HCT116 (cell line): ENCODE data around the gene MDFI. TPM values are rescaled to one million over a fixed set of nuclear protein-coding genes. Genes with fewer than 3 reads are reported as not detected.

Experiments used
- ATAC-seq: fragments of 200-7000 bp; cut with Tn5 transposase; 2 replicates; pipeline ENCODE4 v1.9.1; 2020; ENCODE audit warnings: mild to moderate bottlenecking, moderate library complexity
- BruUV-seq: library from RNA; stranded (reverse); fragments of 400-500 nt; replicated peaks from 2 replicates; lab custom pipeline; 2021; lab: Mats Ljungman, UMichigan
- CTCF ChIA-PET: fragments of 300-600 bp; sonication (Branson Sonifier 250); formaldehyde crosslinking; loops from one replicate; lab custom pipeline; 2021; ENCODE audit warnings: antibody characterized with exemption; lab: Charles Lee
- POLR2A ChIA-PET: fragments of 300-600, 350-600 bp; sonication (Branson Sonifier 250); formaldehyde crosslinking; loops from one replicate; lab custom pipeline; 2021; ENCODE audit warnings: antibody characterized with exemption; lab: Charles Lee
- RAD21 ChIA-PET, 2 experiments: fragments of 300-600 bp; sonication (Branson Sonifier 250); formaldehyde crosslinking; loops; one replicate each; lab custom pipeline; 2023; ENCODE audit warnings: low total read pairs in 2 of 2; ENCODE audit not compliant: uncharacterized antibody in 2 of 2, unreplicated experiment in 2 of 2, low non-redundant PET in 1 of 2; lab: Charles Lee
- DNase-seq: peaks from one replicate; pipeline ENCODE4 v3.0.0-alpha.2; 2010; ENCODE audit warnings: low read depth, low spot score
- H2AFZ ChIP-seq: fragments of 200-600 bp; shearing (Covaris generic), sonication (generic); 2 replicates; pipeline ENCODE4 v1.6.1; 2017; ENCODE audit warnings: low read depth, mixed run types, mixed read lengths, antibody characterized with exemption, low read length; ENCODE audit not compliant: poor library complexity, severe bottlenecking
- H3K27ac ChIP-seq: 2 replicates; pipeline ENCODE4 v1.5.1; 2012; ENCODE audit warnings: low read depth, low read length
- H3K27me3 ChIP-seq: fragments of 200-600 bp; sonication (generic); 2 replicates; pipeline ENCODE4 v1.6.1; 2016; ENCODE audit warnings: mixed run types, low read length, mixed read lengths; ENCODE audit not compliant: insufficient read depth
- H3K36me3 ChIP-seq, 2 experiments: fragments of 200-500 bp in 1 of 2; fragments of 200-600 bp in 1 of 2; sonication (Bioruptor generic) in 1 of 2; sonication (generic) in 1 of 2; 2 replicates each; pipeline versions ENCODE4 v1.5.1 to v1.6.1; 2014 to 2016; ENCODE audit warnings: low read length in 2 of 2, inconsistent platforms in 1 of 2, mixed read lengths in 1 of 2, mixed run types in 1 of 2; ENCODE audit not compliant: insufficient read depth in 2 of 2, control insufficient read depth in 1 of 2
- H3K4me1 ChIP-seq, 2 experiments: fragments of 200-600 bp in 1 of 2; sonication (generic) in 1 of 2; 2 replicates each; pipeline versions ENCODE4 v1.5.1 to v1.6.1; 2012 to 2017; ENCODE audit warnings: low read length in 2 of 2, inconsistent platforms in 1 of 2, mild to moderate bottlenecking in 1 of 2, mixed read lengths in 1 of 2, mixed run types in 1 of 2, moderate library complexity in 1 of 2; ENCODE audit not compliant: insufficient read depth in 2 of 2, control insufficient read depth in 1 of 2
- H3K4me2 ChIP-seq: fragments of 200-600 bp; sonication (generic); 2 replicates; pipeline ENCODE4 v1.6.1; 2017; ENCODE audit warnings: mixed run types, low read length, mixed read lengths
- H3K4me3 ChIP-seq, 2 experiments: fragments of 200-600 bp in 1 of 2; sonication (generic) in 1 of 2; replicated peaks in 1 of 2; 2 replicates each; pipeline ENCODE4 v1.5.1; 2011 to 2016; ENCODE audit warnings: low read length in 2 of 2, control low read depth in 1 of 2, low read depth in 1 of 2, mild to moderate bottlenecking in 1 of 2, mixed read lengths in 1 of 2, mixed run types in 1 of 2
- H3K79me2 ChIP-seq: fragments of 200-600 bp; sonication (generic); 2 replicates; pipeline ENCODE4 v1.6.1; 2017; ENCODE audit warnings: mild to moderate bottlenecking, mixed run types, low read length, moderate library complexity, mixed read lengths; ENCODE audit not compliant: insufficient read depth
- H3K9ac ChIP-seq: fragments of 200-600 bp; sonication (generic); 2 replicates; pipeline ENCODE4 v1.6.1; 2016; ENCODE audit warnings: low read length, mixed read lengths
- H3K9me2 ChIP-seq: fragments of 200-600 bp; sonication (generic), shearing (Covaris generic); 2 replicates; pipeline ENCODE4 v1.6.1; 2017; ENCODE audit warnings: mixed run types, mild to moderate bottlenecking, moderate library complexity; ENCODE audit not compliant: insufficient read depth
- H3K9me3 ChIP-seq, 2 experiments: fragments of 200-500 bp in 1 of 2; fragments of 200-600 bp in 1 of 2; sonication (Bioruptor generic) in 1 of 2; sonication (generic) in 1 of 2; 2 replicates each; pipeline ENCODE4 v1.6.1; 2014 to 2017; ENCODE audit warnings: low read length in 2 of 2, mixed read lengths in 2 of 2, inconsistent platforms in 1 of 2, low read depth in 1 of 2, mild to moderate bottlenecking in 1 of 2, mixed run types in 1 of 2, moderate library complexity in 1 of 2; ENCODE audit not compliant: control insufficient read depth in 1 of 2, insufficient read depth in 1 of 2
- H4K20me1 ChIP-seq: fragments of 200-600 bp; sonication (generic), shearing (Covaris generic); 2 replicates; pipeline ENCODE4 v1.6.1; 2017; ENCODE audit warnings: mixed run types, mild to moderate bottlenecking, moderate library complexity; ENCODE audit not compliant: insufficient read depth
- CBX3 ChIP-seq: IDR thresholded peaks from 2 replicates; pipeline ENCODE4 v1.6.1; 2012; ENCODE audit warnings: low read depth
- EZH2 ChIP-seq: fragments of 200-600 bp; sonication (generic); IDR thresholded peaks from 2 replicates; pipeline ENCODE4 v1.6.1; 2017; ENCODE audit warnings: antibody characterized with exemption, mixed run types
- FOSL1 ChIP-seq: IDR thresholded peaks from 2 replicates; pipeline ENCODE4 v1.6.1; 2012; ENCODE audit warnings: low read depth
- JUND ChIP-seq: IDR thresholded peaks from 2 replicates; pipeline ENCODE4 v1.6.1; 2012
- POLR2AphosphoS5 ChIP-seq: IDR thresholded peaks from 2 replicates; pipeline ENCODE4 v1.6.1; 2011; ENCODE audit warnings: mild to moderate bottlenecking, low read depth, low read length, moderate library complexity
- RAD21 ChIP-seq: IDR thresholded peaks from 2 replicates; pipeline ENCODE4 v1.6.1; 2012; ENCODE audit warnings: low read depth, mild to moderate bottlenecking
- SIN3A ChIP-seq: IDR thresholded peaks from 2 replicates; pipeline ENCODE4 v1.6.1; 2012; ENCODE audit warnings: low read depth
- SRF ChIP-seq: IDR thresholded peaks from 2 replicates; pipeline ENCODE4 v1.6.1; 2012; ENCODE audit warnings: low read depth
- TCF7L2 ChIP-seq: IDR thresholded peaks from 2 replicates; pipeline ENCODE4 v1.7.0; 2011; ENCODE audit warnings: borderline replicate concordance, inconsistent platforms; ENCODE audit not compliant: insufficient read depth, insufficient read length; ENCODE audit errors: extremely low read depth
- YY1 ChIP-seq: IDR thresholded peaks from 2 replicates; pipeline ENCODE4 v1.6.1; 2011; ENCODE audit warnings: low read length, low read depth, moderate library complexity, mild to moderate bottlenecking; ENCODE audit not compliant: insufficient replicate concordance; ENCODE audit errors: extremely low read depth
- ZFX ChIP-seq: fragments of 450-650 bp; IDR thresholded peaks from 2 replicates; pipeline ENCODE4 v1.6.1; 2017
- intact Hi-C: fragments of 100-400 bp; cut with micrococcal nuclease; formaldehyde crosslinking; loops from 2 replicates; pipeline ENCODE4 v1.10.0; 2022
- total RNA-seq: library from RNA; stranded (reverse); gene quantifications from one replicate; pipeline ENCODE4 v1.2.1, GENCODE V29; 2021; ENCODE audit not compliant: unreplicated experiment
- TF ChIP-seq, protein P1 (sequence below): IDR thresholded peaks from 2 replicates; pipeline ENCODE4 v1.6.1; 2012
- TF ChIP-seq, protein P2 (sequence below): IDR thresholded peaks from 2 replicates; pipeline ENCODE4 v1.6.1; 2012
- TF ChIP-seq, protein P3 (sequence below), 3 experiments: fragments of 200-600 bp in 1 of 3; sonication (generic) in 1 of 3; IDR thresholded peaks in 2 of 3; conservative IDR thresholded peaks in 1 of 3; 2 replicates each; pipeline ENCODE4 v1.5.1; 2012 to 2017; ENCODE audit warnings: low read depth in 2 of 3, low read length in 2 of 3, antibody characterized with exemption in 1 of 3, borderline replicate concordance in 1 of 3, control low read depth in 1 of 3, mild to moderate bottlenecking in 1 of 3, mixed read lengths in 1 of 3, mixed run types in 1 of 3, moderate library complexity in 1 of 3; ENCODE audit not compliant: insufficient read depth in 1 of 3

The MDFI gene
- total RNA-seq, 1 experiment from 2014 or later: 35.5 TPM

DNA sequence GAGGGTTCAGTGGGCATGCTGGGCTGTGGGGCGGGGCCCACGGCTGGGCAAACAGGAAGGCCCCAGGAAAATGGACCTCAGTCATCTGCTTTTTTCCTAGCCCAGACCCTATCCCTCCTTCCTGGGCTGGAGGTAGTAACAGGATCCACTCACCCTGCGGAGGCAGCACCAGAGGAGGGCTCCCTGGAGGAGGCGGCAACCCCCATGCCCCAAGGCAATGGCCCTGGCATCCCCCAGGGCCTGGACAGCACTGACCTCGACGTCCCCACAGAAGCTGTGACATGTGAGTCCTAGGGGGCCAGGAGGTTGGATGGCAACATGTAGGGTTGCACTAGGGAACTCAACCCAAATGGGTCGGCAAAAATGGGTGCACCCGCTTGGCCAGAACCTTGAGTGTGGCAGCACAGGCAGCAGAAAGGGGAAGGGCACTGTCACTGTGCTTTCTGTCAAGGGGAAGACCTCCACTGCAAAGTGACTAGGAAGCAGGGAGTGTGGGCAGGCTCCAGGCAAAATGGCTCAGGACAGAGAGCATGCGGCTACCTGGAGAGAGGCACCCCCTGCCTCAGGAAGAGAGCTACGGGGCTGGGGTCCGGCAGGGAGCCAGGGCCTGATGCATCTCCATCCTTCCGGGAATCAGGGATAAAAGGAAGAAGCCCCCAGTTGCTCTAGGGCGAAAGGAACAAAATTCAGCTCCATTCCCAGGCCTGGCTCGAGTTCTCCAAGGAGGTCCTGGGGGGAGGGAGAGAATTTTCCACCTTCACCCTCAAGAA lies 7.9 kb downstream of the MDFI start:
- CTCF ChIA-PET: no interaction called here
- Histone ChIP-seq H3K79me2 (no peaks in the 10 kb centered on the region), H3K36me3 (peaks cover 5 to 11% of the 10 kb centered on the region in 2 experiments; a peak in 2 of 4 replicates), H3K9me3 (no peaks in the 10 kb centered on the region), H2AFZ (no peak overlapping the region), H3K27ac (no peak overlapping the region), H3K9me2 (no peaks in the 10 kb centered on the region), H3K4me2 (no peak overlapping the region), H3K4me3 (no peak overlapping the region), H3K4me1 (peaks cover 11 to 16% of the 10 kb centered on the region in 2 experiments), H3K27me3 (no peaks in the 10 kb centered on the region), H3K9ac (no peak overlapping the region), H4K20me1 (no peaks in the 10 kb centered on the region)
- POLR2A ChIA-PET: no interaction called here
- TF ChIP-seq TCF7L2 (no peak), RAD21 (no peak), ZFX (no peak), YY1 (no peak), JUND (no peak), EZH2 (no peak), SIN3A (no peak), POLR2AphosphoS5 (no peak), CBX3 (no peak), FOSL1 (no peak), SRF (no peak)
- TF ChIP-seq, protein P1, sequence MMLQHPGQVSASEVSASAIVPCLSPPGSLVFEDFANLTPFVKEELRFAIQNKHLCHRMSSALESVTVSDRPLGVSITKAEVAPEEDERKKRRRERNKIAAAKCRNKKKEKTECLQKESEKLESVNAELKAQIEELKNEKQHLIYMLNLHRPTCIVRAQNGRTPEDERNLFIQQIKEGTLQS: no peak
- TF ChIP-seq, protein P2, sequence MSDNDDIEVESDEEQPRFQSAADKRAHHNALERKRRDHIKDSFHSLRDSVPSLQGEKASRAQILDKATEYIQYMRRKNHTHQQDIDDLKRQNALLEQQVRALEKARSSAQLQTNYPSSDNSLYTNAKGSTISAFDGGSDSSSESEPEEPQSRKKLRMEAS: no peak
- TF ChIP-seq, protein P3, sequence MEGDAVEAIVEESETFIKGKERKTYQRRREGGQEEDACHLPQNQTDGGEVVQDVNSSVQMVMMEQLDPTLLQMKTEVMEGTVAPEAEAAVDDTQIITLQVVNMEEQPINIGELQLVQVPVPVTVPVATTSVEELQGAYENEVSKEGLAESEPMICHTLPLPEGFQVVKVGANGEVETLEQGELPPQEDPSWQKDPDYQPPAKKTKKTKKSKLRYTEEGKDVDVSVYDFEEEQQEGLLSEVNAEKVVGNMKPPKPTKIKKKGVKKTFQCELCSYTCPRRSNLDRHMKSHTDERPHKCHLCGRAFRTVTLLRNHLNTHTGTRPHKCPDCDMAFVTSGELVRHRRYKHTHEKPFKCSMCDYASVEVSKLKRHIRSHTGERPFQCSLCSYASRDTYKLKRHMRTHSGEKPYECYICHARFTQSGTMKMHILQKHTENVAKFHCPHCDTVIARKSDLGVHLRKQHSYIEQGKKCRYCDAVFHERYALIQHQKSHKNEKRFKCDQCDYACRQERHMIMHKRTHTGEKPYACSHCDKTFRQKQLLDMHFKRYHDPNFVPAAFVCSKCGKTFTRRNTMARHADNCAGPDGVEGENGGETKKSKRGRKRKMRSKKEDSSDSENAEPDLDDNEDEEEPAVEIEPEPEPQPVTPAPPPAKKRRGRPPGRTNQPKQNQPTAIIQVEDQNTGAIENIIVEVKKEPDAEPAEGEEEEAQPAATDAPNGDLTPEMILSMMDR (IDR thresholded peaks at IDR 0.05 in 2 of 3, conservative IDR thresholded peaks at IDR 0.05 in 1 of 3; ENCODE audit: borderline replicate concordance in 1 of 3, insufficient read depth in 1 of 3, low read depth in 2 of 3, low read length in 2 of 3): no peak
- RAD21 ChIA-PET: no interaction called here
- DNase-seq: no peak
- intact Hi-C loops: no loop called here
- ATAC-seq: no peak
- BruUV-seq: no TSS peak
